SW 1271 (cell line): ENCODE measurements around the gene F8.
"Not testable (repeated sequence)": the region's sequence is repeated elsewhere in the genome, so short reads cannot be mapped to it uniquely, and the experiment has no call there.

ENCODE experiments used
- DNase-seq, 2 experiments: peaks; one replicate each; lab custom pipeline; 2025; lab: John Stamatoyannopoulos, UW

F8 gene

GRCh38 chrX:154885057-154885456 is 137.5 kb downstream of the F8 start:
- DNase-seq, result not testable (repeated sequence)

DNA sequence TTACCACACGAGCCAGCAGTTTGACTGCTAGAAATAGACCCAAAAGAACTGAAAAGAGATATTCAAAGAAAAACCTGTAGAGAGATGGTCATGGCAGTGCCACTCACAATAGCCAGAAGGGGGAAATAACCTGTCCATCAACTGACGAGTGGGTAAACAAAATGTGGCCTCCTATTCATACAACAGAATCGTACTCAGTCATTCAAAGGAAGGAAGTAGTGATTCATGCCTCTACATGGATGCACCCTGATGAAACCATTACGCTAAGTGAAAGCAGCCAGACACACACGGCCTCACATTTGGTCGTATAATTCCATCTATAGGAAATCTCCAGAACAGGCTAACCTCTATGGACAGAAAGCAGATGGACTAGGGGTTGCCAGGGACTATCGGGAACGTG is 138.5 kb downstream of the F8 start:
- not testable (repeated sequence) for DNase-seq

DNA sequence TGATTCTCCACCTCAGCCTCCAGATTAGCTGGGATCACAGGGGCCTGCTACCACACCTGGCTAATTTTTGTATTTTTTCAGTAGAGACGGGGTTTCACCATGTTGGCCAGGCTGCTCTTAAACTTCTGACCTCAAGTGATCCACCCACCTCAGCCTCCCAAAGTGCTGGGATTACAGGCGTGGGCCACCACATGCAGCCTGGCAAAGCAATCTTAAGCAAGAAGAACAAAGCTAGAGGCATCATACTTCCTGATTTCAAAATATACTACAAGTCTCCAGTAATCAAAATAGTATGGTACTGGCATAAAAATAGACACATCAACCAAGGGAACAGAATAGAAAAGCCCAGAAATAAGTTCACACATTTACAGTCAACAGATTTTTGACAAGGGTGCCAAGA is 149.2 kb downstream of the F8 start:
- DNase-seq, result no peak

DNA sequence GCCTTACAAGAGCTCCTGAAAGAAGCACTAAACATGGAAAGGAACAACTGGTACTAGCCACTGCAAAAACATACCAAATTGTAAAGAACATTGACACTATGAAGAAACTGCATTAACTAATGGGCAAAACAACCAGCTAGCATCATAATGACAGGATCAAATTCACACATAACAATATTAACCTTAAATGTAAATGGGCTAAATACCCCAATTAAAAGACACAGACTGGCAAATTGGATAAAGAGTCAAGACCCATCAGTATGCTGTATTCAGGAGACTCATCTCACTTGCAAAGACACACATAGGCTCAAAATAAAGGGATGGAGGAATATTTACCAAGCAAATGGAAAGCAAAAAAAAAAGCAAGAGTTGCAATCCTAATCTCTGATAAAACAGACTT is 154.0 kb downstream of the F8 start:
- DNase-seq, result not testable (repeated sequence)

GRCh38 chrX:154855256-154855655 is 167.3 kb downstream of the F8 start:
- DNase-seq, result no peak

DNA sequence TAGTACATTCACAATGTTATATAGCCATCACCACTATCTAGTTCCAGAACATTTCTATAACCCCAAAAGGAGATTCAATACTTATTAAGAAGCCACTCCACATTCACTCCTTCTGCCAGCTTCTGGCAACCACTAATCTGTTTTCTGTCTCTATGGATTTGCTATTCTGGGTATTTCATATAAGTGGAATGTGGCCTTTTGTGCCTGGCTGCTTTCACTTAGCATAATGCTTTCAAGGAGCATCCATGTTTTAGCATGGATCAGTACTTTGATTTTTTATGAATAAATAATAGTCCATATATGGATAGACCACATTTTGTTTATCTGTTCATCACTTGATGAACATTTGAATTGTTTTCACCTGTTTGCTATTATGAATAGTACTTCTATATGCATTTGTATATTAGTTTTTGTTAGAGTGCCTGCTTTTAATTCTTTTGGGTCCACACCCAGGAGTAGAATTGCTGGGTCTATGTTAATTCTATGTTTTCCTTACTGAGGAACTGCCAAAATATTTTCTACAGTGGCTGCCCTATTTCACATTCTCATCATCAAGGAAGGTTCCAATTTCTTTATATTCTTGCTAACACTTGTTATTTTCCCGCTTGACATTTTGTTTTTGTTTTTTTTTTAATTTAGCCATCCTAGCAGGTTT is 171.4 kb downstream of the F8 start:
- DNase-seq, result no peak

DNA sequence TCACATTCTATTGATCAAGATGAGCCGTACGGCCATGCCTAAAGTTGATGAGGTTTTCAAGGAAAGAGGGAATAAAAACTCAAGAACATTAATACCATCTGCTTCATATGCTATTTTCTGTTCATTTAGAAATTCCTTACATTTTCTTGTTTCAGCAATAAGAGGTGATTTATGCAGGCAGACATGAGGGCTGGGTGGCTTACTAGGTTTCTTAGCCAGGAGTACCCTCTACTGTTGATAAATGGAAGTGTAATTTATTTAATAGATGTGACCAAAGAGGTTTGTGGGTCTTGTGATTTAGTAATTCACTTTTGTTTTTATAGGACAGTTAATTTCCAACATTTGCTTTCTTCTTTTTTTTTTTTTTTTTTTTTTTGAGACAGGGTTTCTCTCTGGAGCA is 181.7 kb downstream of the F8 start:
- peak in 1 of 2 experiments; percentile 22 for DNase-seq

GRCh38 chrX:154836163-154836562 is 186.4 kb downstream of the F8 start:
- no peak for DNase-seq

- no peak for DNase-seq
Measured at GRCh38 chrX:154834562-154834961, 188.0 kb downstream of the F8 start, which contains the start of gene SMIM9. SMIM9 (minus strand) TSS chrX:154834662; CDS start chrX:154830856, 3,806 bp downstream.

GRCh38 chrX:154833746-154834274 is 188.7 kb downstream of the F8 start:
- no peak for DNase-seq

- no peak for DNase-seq
Measured at GRCh38 chrX:154829926-154830442, 192.5 kb downstream of the F8 start.

DNA sequence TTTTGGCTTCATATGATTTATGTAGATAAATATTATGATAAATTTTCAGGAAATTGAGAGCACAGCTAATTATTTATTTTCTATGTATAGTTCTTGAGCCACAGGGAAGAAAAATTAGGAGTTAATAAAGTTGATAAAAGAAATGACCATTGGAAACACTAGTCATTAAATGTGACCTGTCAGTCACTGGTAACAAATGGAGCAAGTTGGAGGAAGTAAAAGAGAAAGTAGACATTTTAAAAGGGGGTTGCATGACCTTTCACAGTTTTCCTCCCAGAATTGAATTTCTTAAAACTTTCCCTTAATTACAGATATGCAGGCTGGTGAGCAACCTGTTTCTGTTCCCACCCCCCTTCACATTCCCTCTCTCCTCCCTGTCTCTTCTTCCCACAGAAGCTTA is 193.4 kb downstream of the F8 start:
- no peak for DNase-seq

DNA sequence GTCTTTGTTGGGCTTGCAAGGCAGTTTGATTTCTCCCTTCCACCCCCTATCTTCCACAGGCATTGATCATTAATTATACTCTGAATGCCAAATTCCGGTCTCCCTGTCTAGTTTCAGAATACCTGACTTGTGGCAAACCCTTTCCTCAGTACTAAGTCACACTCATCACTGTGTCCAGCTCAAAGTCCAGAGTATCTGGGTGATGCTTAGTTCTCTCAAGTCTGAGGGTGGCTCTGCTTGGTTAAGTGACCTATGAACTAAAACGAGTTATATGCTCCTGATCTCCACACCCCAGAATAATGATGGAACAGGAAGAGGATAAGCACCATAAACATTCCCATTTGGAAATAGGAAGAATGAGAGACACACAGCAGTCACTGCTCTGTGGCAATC is 194.5 kb downstream of the F8 start:
- no peak for DNase-seq

- DNase-seq, result no peak
Measured at GRCh38 chrX:154827194-154828015, 195.1 kb downstream of the F8 start.

GRCh38 chrX:154825586-154825985 is 196.9 kb downstream of the F8 start:
- not testable (repeated sequence) for DNase-seq

DNA sequence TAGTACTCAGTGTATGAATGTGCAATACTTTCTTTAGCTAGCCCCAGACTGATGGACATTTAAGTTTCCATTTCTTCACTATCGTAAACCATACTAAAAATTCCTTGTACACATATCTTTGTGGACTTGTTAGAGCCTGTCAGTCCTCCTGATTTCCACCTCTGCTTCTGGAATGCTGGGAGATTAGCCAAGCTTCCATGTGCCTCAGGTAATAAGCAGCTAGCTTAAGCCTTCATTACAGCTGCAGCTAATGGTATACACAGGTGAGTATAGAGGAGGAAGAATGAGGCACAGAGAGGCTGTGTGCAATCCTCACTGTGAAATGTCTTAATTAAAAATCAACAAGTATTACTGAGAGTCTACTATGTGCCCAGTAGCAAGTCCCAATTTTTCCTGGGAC is 197.9 kb downstream of the F8 start:
- no peak for DNase-seq

GRCh38 chrX:154822029-154822428 is 200.5 kb downstream of the F8 start:
- DNase-seq, result no peak

- DNase-seq, result no peak
Measured at GRCh38 chrX:154821523-154821922, 201.0 kb downstream of the F8 start.

DNA sequence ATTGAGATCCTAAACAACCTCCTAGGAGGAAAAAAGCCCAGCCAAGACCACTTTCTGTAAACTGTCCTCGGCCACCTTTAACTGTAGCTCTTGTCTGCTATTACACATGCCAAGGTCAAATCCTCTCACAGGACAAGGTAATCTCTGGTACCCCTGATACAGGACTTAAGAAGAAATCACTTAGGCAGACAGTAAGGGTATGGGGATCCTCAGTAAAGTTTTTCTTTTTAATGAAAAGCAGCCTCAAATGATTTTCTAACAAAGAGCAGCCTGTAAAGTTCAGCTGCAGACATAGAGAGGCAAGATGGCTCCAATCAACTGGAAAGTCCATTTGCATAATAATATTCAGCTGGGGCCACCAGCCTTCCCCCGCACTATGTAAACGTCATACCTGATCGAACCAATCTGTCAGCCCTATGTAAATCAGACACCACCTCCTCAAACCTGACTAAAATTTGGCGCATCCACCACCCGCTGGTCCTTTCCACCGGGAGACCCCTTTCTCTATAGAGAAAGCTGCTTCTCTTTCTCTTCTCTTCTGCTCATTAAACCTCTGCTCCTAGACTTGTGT is 202.7 kb downstream of the F8 start:
- no peak for DNase-seq

GRCh38 chrX:154818916-154819770 is 203.4 kb downstream of the F8 start:
- DNase-seq, result no peak

GRCh38 chrX:154817048-154817618 is 205.4 kb downstream of the F8 start:
- DNase-seq, result not testable (repeated sequence)
